ENCODE data around the gene CTDSPL. TPM values are rescaled to one million over a fixed set of nuclear protein-coding genes. Genes with fewer than 3 reads are reported as not detected.

The CTDSPL gene
- total RNA-seq, 1 experiment from 2014 or later = 34.4 TPM

DNA sequence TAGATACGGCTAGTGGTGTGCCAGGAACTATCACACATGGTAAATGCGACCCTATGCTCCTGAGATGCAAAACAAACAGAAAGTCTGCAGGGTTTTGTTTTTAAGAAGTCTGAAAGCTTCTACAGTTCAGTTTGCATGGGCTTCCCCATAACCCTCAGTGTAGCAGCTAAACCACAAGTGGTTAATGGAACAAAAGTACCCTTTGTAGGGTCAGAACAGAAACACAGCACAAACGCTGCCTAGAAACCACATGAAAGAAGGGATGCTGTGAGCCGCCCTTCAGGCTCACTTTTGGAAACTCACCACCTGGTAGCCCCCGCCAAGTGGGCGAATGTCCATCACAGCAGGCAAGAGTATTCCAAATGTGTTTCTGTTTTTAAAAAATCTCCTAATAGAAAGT lies 46.2 kb downstream of the CTDSPL start:
- no peak for TF ChIP-seq CEBPB (IDR thresholded peaks at IDR 0.05; ENCODE audit: low read depth)
- TF ChIP-seq POLR2AphosphoS5 (IDR thresholded peaks at IDR 0.05; ENCODE audit: low read depth, low read length) = no peak
- 0 out of 2 replicates have a peak, but pooled peaks have one; percentile 13 for TF ChIP-seq SP1 (IDR thresholded peaks at IDR 0.05; ENCODE audit: low read depth)
- peak; percentile 56 for TF ChIP-seq TCF7L2 (IDR thresholded peaks at IDR 0.05; ENCODE audit: borderline replicate concordance, extremely low read depth, insufficient read depth, insufficient read length)
- no peaks in the 10 kb centered on the region for H4K20me1 ChIP-seq (ENCODE audit: insufficient read depth)
- ChIA-PET RAD21 (ENCODE audit: low non-redundant PET in 1 of 2, low total read pairs in 2 of 2, uncharacterized antibody in 2 of 2, unreplicated experiment in 2 of 2) (no interaction called here), CTCF (no interaction called here), POLR2A (no interaction called here)
- no peaks in the 10 kb centered on the region for H3K9me3 ChIP-seq (ENCODE audit: control insufficient read depth in 1 of 2, insufficient read depth in 1 of 2, low read depth in 1 of 2, low read length in 2 of 2)
- no peaks in the 10 kb centered on the region for H3K27me3 ChIP-seq (ENCODE audit: insufficient read depth, low read length)
- H3K9me2 ChIP-seq (ENCODE audit: insufficient read depth) = no peaks in the 10 kb centered on the region
- peak; percentile 65 for ATAC-seq
- peaks cover 33 to 38% of the 10 kb centered on the region in 2 experiments; a peak in 3 of 4 replicates for H3K4me1 ChIP-seq (ENCODE audit: control insufficient read depth in 1 of 2, insufficient read depth in 2 of 2, low read length in 2 of 2)
- H3K9ac ChIP-seq (ENCODE audit: low read length) = no peak overlapping the region
- no peak overlapping the region for H3K4me3 ChIP-seq (replicated peaks in 1 of 2; ENCODE audit: low read depth in 1 of 2, low read length in 2 of 2)
- H3K36me3 ChIP-seq (ENCODE audit: control insufficient read depth in 1 of 2, insufficient read depth in 2 of 2, low read length in 2 of 2) = no peaks in the 10 kb centered on the region
- no peak overlapping the region for H3K4me2 ChIP-seq (ENCODE audit: low read length)
- DNase-seq (ENCODE audit: low read depth, low spot score) = no peak
- no peaks in the 10 kb centered on the region; the same call in 1 of the 2 replicates for H3K79me2 ChIP-seq (ENCODE audit: insufficient read depth, low read length)
- no peak overlapping the region for H3K27ac ChIP-seq (ENCODE audit: low read depth, low read length)
- BruUV-seq (replicated peaks) = no TSS peak
- intact Hi-C loops (cut with micrococcal nuclease) = no loop called here
- H2AFZ ChIP-seq (ENCODE audit: low read depth, low read length, poor library complexity, severe bottlenecking) = no peak overlapping the region

DNA sequence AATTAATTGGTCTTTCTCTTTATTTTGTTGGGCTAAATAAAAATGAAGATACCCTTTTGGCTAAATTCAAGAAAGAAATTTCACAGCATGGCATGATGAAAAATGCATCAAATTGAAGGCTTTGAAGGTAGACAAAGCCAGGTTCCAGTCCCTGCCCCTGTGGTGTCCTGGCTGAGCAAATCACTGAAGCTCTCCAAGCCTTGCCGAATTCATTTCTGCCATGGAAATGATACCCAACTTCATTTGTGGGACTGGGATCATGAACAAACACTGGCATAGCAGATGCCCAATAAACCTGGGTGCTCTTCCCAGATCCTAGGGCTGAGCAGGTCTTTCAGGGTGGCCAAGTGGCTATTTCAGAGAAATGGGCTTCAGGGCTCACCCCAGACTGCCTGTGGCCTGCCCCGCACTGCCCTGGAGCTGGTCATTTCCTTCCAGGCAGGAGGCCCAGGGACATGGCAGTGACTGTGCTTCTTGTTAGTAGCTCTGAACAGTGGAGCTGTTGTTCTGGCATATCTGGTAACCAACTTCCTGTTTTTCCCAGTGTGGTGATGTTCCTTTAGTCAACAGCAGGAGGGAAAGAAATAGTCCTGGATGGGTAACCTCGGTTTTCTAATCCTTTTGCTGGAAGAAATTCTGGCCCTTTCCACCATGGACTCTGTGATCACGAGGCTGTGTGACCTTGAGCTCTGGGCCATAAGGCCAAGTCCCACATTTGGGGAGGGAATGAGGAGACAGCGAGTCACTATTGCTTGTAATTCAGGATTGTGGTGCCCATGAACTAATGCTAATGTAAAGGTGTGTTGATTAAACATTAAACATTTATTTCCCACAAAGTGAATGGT lies 47.6 kb downstream of the CTDSPL start:
- Histone ChIP-seq H4K20me1 (ENCODE audit: insufficient read depth) (no peaks in the 10 kb centered on the region), H3K9me2 (ENCODE audit: insufficient read depth) (no peaks in the 10 kb centered on the region), H3K27me3 (ENCODE audit: insufficient read depth, low read length) (no peaks in the 10 kb centered on the region), H3K4me1 (ENCODE audit: control insufficient read depth in 1 of 2, insufficient read depth in 2 of 2, low read length in 2 of 2) (peaks cover 33 to 38% of the 10 kb centered on the region in 2 experiments; a peak in 3 of 4 replicates), H3K9ac (ENCODE audit: low read length) (no peak overlapping the region), H3K4me3 (replicated peaks in 1 of 2; ENCODE audit: low read depth in 1 of 2, low read length in 2 of 2) (no peak overlapping the region), H3K36me3 (ENCODE audit: control insufficient read depth in 1 of 2, insufficient read depth in 2 of 2, low read length in 2 of 2) (no peaks in the 10 kb centered on the region), H3K4me2 (ENCODE audit: low read length) (no peak overlapping the region), H2AFZ (ENCODE audit: low read depth, low read length, poor library complexity, severe bottlenecking) (no peak overlapping the region), H3K9me3 (ENCODE audit: control insufficient read depth in 1 of 2, insufficient read depth in 1 of 2, low read depth in 1 of 2, low read length in 2 of 2) (no peaks in the 10 kb centered on the region), H3K79me2 (ENCODE audit: insufficient read depth, low read length) (no peaks in the 10 kb centered on the region; the same call in 1 of the 2 replicates), H3K27ac (ENCODE audit: low read depth, low read length) (no peak overlapping the region)
- BruUV-seq (replicated peaks) = no TSS peak
- ATAC-seq (peak; percentile 35), DNase-seq (ENCODE audit: low read depth, low spot score) (no peak)
- ChIA-PET POLR2A (no interaction called here), RAD21 (ENCODE audit: low non-redundant PET in 1 of 2, low total read pairs in 2 of 2, uncharacterized antibody in 2 of 2, unreplicated experiment in 2 of 2) (no interaction called here), CTCF (no interaction called here)
- intact Hi-C loops (cut with micrococcal nuclease) = no loop called here
- TF ChIP-seq CBX3 (IDR thresholded peaks at IDR 0.05; ENCODE audit: low read depth) = no peak
- no peak for TF ChIP-seq JUND (IDR thresholded peaks at IDR 0.05)
- no peak for TF ChIP-seq EGR1 (IDR thresholded peaks at IDR 0.05; ENCODE audit: low read depth)
- TF ChIP-seq FOSL1 (IDR thresholded peaks at IDR 0.05; ENCODE audit: low read depth) = no peak
- no peak for TF ChIP-seq MAX (IDR thresholded peaks at IDR 0.05)
- no peak for TF ChIP-seq ZBTB33 (IDR thresholded peaks at IDR 0.05; ENCODE audit: extremely low read depth, insufficient replicate concordance, low read length)
- no peak for TF ChIP-seq CEBPB (IDR thresholded peaks at IDR 0.05; ENCODE audit: low read depth)
- TF ChIP-seq, protein P1, sequence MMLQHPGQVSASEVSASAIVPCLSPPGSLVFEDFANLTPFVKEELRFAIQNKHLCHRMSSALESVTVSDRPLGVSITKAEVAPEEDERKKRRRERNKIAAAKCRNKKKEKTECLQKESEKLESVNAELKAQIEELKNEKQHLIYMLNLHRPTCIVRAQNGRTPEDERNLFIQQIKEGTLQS (IDR thresholded peaks at IDR 0.05) = no peak
- no peak for TF ChIP-seq EZH2 (IDR thresholded peaks at IDR 0.05)
- no peak for TF ChIP-seq ZFX (IDR thresholded peaks at IDR 0.05)
- no peak for TF ChIP-seq SIN3A (IDR thresholded peaks at IDR 0.05; ENCODE audit: low read depth)
- TF ChIP-seq EZH2phosphoT487 (IDR thresholded peaks at IDR 0.05; ENCODE audit: borderline replicate concordance) = no peak
- TF ChIP-seq YY1 (IDR thresholded peaks at IDR 0.05; ENCODE audit: extremely low read depth, insufficient replicate concordance, low read depth, low read length) = no peak
- TF ChIP-seq TCF7L2 (IDR thresholded peaks at IDR 0.05; ENCODE audit: borderline replicate concordance, extremely low read depth, insufficient read depth, insufficient read length) = no peak

Measured in HCT116 (cell line).